Neural cell (in vitro differentiated cells): Measurements from ENCODE around the gene ZFAND4.

Experiments used
- RAD21 ChIP-seq: fragments of 450-650 bp; conservative IDR thresholded peaks from 2 replicates; pipeline ENCODE4 v1.6.1; 2014; ENCODE audit warnings: antibody characterized with exemption, mild to moderate bottlenecking, moderate library complexity
- REST ChIP-seq: IDR thresholded peaks from 2 replicates; pipeline ENCODE4 v1.6.1; 2012; ENCODE audit warnings: borderline replicate concordance

DNA sequence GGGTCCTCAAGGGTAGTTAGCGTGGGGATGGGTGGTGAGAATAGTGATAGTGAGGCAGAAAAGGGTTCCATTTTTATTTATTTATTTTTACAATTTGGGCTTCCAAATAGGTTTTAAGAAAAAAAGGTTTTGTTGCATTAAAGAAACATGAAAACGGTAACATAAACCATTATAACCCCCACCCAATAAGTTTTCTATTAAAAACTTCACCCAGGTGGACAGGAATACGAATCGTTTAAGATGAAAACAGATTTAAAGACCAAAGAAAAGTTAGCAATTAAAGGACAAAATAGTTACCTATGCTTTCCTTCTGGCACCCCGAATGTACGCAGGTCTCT is 78.7 kb downstream of the ZFAND4 start:
- TF ChIP-seq REST (no peak), RAD21 (no peak)
